GM18909 (cell line): Measurements from ENCODE around the gene ZNF583.

Source experiments
- ATAC-seq: cut with Tn5 transposase; IDR thresholded peaks from one replicate; pipeline ENCODE4 v1.9.1; 2021; ENCODE audit warnings: mild to moderate bottlenecking; ENCODE audit not compliant: unreplicated experiment, poor library complexity

The ZNF583 gene

GRCh38 chr19:56403764-56404704, at the start of gene ZNF583:
TSS of gene ZNF583 (plus strand) at chr19:56404332. CDS start at chr19:56407115, 2,783 bp downstream.
- ATAC-seq = peak; percentile 79

GRCh38 chr19:56355517-56355916, 48.6 kb upstream of the ZNF583 start:
- no peak for ATAC-seq

GRCh38 chr19:56356944-56357343, 47.2 kb upstream of the ZNF583 start:
- no peak for ATAC-seq

- ATAC-seq = no peak
These were observed 43.3 kb upstream of the ZNF583 start for GRCh38 chr19:56360841-56361240.

- peak; percentile 60 for ATAC-seq
These were observed 36.1 kb upstream of the ZNF583 start for GRCh38 chr19:56367829-56368711.

- no peak for ATAC-seq
These were observed 34.1 kb upstream of the ZNF583 start for GRCh38 chr19:56369886-56370676.

GRCh38 chr19:56372281-56372680, 31.9 kb upstream of the ZNF583 start:
- no peak for ATAC-seq

GRCh38 chr19:56377105-56377924, 26.8 kb upstream of the ZNF583 start:
- ATAC-seq = no peak

GRCh38 chr19:56383826-56384605, 20.1 kb upstream of the ZNF583 start:
- no peak for ATAC-seq

- peak; percentile 85 for ATAC-seq
These were observed 10.8 kb upstream of the ZNF583 start, which contains the start of gene ZNF582 for GRCh38 chr19:56393119-56394012. TSS of gene ZNF582 (minus strand) at chr19:56393534. CDS start at chr19:56391752, 1,782 bp downstream.

- ATAC-seq = no peak
These were observed 5.3 kb upstream of the ZNF583 start for GRCh38 chr19:56398809-56399208.

- no peak for ATAC-seq
These were observed 3.6 kb upstream of the ZNF583 start for GRCh38 chr19:56400485-56400884.

GRCh38 chr19:56403261-56403660, 871 bp upstream of the ZNF583 start:
- ATAC-seq = no peak

GRCh38 chr19:56404705-56405056, 549 bp downstream of the ZNF583 start:
- no peak for ATAC-seq

- ATAC-seq = no peak
These were observed 930 bp downstream of the ZNF583 start for GRCh38 chr19:56405062-56405461.

GRCh38 chr19:56423276-56423984, 19.3 kb downstream of the ZNF583 start:
- ATAC-seq = no peak

- no peak for ATAC-seq
These were observed 19.8 kb downstream of the ZNF583 start for GRCh38 chr19:56423985-56424353.
